Activated naive CD8-positive, alpha-beta T cell treated with anti-CD3 and anti-CD28 coated beads, Interleukin-2, amount 50 U/mL, for 16 hours (primary cell): ENCODE results near the gene NUFIP1.
"Not testable (repeated sequence)": the region's sequence is repeated elsewhere in the genome, so short reads cannot be mapped to it uniquely, and the experiment has no call there.

ENCODE experiments used
- DNase-seq: peaks from one replicate; pipeline ENCODE4 v3.0.0-alpha.2; 2020; ENCODE audit warnings: low read depth, low spot score

Gene NUFIP1

DNA sequence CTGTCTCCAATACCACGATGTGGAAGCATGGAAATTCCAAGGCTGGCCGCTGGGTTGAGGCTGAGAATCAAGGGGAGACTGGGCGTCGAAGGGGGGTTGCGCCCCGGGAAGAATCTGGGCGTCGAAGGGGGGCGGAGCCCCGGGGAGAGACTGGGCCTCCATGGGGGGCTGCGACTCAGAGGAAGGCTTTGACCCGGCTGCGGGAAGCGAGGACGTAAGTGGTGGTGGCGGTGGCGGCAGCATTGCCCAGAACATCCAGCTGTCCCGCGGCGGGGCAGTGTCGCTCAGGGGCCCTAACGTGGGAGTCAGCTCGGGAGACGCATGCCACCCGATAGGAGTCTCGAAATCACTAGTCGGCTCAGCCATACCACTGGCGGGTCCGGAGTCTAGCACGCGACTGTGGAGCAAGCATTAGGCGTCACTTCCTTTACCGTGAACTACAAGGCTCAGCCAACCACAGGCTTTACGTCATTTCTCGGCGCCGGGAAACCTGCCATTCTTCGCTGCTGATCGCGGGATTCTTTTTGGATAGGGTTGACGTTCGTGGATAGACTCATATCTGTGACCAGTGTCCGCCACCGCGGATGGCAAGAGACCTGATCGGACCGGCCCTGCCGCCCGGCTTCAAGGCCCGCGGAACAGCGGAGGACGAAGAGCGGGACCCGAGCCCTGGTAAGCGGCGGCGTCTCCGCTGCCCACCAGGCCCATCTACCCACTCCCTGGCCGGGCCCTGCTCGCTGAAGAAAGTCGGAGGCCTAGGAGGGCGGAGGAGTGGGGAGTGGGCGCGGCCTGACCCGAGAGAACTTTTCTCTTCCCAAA, at the start of gene NUFIP1, which contains the start of gene GPALPP1:
Gene NUFIP1, minus strand, starts transcription at position 401 of the 819 bp plus-strand sequence. Its CDS starts 35 bp downstream, at position 366.
Gene GPALPP1, plus strand, starts transcription at position 468 of the 819 bp plus-strand sequence. Its CDS starts 117 bp downstream, at position 585.
- DNase-seq: peak; percentile 84

DNA sequence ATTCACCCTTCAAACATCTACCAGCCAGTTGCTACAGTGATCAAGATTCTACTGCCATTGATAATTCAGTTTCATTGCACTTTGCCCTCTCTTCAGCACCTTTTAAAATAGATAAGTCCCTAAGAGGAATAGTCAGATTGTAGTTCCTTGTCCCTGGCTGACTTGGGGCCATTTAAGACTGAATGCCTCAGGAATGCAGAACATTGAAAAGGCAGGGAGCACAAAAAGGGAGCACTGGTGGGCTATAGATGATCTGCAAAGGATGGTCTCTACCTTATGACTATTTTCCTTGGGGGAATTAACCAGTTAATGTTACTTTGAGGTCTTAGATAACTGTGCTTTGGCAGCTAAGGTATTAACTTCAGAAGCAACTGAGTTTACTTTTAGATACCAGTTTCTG, 46.9 kb upstream of the NUFIP1 start:
- DNase-seq: no peak

DNA sequence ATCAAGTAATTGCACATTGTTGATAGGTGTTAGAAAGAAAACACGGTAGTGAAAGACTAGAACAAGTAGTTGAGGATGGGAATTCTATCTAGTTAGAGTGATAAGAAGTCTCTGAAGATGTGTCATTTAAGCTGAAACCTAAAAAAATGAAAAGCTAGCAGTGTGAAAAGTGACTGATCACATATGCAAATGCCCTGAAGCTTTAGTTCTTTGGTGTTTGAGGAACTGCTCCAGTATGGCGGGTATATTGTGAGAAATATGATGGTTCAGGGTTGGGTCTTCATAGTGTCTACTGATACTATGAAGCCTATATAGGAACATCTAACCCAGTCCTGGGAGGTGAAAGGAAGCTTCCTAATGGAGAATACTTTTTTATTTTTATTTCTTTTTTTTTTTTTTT, 45.1 kb upstream of the NUFIP1 start:
- no peak for DNase-seq

DNA sequence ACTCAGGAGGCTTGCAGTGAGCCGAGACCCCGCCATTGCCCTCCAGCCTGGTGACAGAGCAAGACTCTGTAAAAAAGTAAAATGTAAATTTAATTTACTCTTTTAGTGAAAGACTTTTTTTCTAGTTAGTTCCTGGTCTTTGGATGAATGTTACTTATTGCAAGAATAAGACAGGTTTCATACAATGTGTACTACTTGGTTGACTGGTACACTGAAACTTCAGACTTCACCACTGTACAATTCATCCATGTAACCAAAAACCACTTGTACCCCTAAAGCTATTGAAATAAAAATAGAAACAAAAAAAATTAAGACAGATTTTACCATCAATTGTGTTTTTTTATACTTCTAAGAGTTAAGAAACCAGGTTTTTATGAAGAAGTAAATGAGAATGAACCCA, 35.6 kb upstream of the NUFIP1 start:
- DNase-seq: no peak

DNA sequence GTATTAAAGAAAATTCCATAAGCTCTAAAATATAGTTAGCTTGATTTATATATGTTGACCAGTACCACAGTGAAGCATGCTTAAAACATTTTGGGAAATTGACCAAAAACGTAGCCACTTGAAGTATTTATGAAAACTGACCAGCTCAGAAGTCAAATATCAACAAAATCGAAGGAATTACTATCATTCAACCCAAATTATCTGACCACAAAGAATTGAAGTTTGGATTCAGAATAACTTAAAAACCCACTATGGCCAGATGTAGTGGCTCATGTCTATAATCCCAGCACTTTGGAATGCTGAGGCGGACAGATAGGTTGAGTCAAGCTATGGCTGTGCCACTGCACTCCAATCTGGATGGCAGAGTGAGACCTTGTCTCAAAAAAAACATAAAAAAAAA, 32.0 kb upstream of the NUFIP1 start:
- no peak for DNase-seq

DNA sequence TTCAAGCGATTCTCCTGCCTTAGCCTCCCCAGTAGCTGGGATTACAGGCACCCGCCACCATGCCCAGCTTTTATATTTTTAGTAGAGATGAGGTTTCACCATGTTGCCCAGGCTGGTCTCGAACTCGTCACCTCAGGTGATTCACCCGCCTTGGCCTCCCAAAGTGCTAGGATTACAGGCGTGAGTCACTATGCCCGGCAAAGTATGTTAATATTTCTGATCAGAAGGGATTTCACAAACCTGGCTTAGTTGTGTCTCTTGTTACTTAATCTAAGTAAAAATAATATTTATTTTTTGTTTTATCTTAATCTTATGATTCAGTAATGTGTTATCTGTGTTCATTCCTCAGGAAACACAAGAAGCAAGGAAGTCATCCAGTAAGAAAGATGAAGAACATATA, 30.7 kb upstream of the NUFIP1 start:
- not testable (repeated sequence) for DNase-seq

DNA sequence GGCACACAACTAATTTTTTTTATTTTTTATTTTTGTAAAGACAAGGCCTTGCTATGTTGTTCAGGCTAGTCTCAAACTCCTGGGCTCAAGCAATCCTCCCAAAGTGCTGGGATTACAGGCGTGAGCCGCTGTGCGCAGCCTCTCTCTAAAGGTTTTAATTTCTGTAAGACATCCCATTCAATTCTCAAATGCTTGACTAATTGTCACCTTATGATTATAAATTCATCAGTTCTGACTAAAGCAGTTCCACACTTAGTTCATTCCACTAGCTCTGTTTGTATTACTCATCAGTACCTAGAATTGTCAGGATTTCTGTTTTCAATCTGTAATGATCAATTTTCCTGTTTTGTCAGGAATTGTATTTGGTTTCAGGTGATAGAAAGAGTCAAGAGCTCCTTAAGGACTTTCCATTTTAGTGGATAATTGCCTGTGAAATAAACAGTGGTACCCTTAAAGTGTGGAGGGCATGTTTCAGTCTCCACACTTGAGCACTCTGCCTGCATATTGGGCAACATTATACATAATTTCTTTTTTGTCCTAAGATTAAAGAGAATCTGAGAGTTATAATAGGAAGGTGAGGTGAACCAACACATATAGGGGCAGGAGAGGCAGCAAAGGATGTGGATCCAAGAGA, 27.6 kb upstream of the NUFIP1 start:
- DNase-seq: no peak

DNA sequence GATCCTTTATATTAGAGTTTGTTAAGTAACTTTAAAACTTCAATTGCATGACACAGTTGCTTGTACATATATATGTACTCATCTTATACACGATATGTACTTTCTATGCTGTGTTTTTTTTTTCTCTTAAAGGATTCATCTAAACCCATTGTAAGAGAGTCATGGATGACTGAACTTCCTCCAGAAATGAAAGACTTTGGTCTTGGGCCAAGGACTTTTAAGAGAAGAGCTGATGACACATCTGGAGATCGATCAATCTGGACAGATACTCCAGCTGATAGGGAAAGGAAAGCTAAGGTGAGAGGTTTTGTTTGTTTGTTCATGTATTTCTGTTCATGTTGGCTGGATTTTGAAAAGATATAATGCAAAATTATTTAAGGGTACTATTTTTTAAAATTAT, 26.0 kb upstream of the NUFIP1 start:
- DNase-seq: no peak

DNA sequence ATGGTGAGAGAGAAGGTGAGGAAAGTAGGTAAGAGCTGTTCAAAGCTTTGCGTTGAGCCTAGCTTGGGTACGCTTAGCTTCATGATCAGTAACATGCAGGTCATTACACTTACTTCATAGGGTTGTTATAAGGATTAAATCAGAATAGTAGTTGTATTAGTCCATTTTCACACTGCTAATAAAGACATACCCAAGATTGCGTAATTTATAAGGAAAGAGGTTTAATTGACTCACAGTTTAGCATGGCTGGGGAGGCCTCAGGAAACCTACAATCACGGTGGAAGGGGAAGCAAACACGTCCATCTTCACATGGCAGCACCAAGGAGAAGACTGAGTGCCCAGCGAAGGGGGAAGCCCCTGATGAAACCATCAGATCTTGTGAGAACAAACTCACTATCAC, 21.9 kb upstream of the NUFIP1 start:
- DNase-seq: no peak

DNA sequence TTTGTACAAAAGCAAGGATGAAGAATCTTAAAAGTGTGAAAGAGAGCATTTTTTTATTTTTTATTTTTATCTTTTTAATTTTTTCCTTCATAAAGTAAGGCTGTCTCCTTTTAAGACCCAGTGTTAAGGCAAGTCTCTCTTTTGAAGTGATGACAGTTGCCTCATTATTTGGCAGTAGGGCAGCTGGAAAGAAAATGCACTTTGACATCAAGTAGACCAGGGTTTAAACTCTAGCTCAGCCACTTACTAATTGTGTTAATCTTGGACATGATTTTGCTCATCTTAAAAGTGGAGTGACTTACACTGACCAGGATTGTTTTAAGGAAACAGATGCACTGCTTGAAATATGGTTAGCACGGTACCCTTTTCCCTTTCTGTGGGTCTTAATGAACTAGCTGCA, 18.6 kb upstream of the NUFIP1 start:
- DNase-seq: no peak

DNA sequence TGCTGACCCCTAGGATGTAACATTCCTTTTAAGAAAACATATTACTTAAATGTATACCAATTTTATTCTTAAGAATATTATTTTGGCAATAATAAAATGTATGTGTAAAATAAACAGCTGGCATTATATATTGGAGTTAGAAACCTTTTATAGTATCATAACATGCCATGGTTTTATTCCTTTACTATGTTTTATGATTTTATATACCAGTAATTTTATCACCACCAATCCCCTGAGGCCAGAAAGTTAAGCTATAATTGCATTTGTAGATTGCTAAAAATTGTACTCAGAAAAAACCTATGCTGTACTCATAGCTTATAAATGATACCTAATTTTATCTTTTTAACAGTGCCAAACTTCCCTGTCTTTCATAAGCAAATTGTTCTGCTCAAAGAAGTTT, 18.0 kb upstream of the NUFIP1 start:
- DNase-seq: no peak

DNA sequence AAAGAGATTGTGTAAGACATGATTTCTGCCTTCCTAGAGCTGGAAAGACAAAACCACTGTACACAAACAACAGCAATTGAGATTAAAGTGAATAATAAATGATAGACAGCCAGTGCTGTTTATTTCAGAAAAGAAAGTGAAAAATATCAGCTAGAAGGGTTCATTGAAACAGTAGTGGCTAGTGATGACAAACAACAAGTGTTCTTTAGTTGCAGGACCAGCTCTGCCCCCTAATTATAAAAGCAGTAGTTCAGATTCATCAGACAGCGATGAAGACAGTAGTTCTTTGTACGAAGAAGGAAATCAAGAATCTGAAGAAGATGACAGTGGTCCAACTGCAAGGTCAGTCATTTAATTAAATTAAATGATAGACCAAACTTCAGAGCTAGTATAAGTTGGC, 14.8 kb upstream of the NUFIP1 start:
- no peak for DNase-seq

DNA sequence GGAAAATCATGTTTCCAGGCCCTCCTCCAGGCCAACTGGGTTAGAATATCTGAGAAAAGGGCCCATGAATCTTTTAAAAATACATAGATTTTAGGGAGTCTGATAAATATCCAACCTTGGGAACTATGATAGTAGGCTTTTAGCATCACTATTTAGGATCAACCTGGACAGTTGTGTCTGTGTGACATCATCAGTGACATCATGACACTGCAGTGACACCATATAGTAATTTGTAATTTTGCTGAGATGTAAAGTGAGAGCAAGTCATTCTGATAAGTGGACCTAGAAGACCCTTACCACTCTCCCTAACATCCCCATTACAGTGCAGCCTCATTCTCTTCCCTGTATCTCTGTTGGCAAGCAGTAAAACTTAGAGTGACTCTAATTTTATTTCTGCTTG, 14.1 kb upstream of the NUFIP1 start:
- no peak for DNase-seq

DNA sequence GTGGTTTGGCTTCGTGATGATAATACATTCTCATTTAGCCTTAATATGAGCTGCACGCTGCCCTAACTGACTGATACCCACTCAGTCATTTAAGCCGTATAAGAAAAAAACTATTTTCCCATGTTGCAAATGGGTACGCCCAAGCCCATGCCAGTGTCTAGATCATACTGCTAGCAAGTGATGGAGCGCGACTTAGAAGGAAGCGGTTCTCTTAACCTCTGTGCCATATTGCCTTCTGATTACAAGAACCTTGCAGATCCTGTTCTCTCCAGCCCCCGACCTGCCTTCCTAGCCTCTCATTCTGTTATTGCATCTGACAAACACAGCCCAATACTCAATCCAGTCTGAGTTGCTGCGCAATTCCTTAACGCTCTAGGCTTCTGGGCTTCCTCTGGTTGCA, 670 bp upstream of the NUFIP1 start:
- DNase-seq: no peak

DNA sequence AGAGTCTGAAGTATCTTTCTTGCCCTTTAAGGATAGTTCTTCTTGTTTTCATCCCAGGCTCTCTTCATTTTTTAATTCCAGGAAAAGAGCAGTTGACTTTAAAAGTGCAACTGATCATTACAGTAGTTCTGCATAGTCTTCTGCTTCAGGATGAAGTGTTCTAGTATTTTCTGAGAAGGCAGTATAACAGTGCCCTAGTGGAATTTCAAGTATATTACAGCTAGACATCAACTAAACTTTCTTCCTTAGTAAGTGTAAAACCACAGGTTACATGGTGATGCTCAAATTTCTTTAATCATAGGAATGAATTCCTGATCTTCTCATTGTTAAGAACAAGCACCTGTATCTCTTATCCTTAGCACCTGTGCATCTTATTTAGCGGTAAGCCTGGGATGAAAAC, 10.9 kb downstream of the NUFIP1 start:
- no peak for DNase-seq

DNA sequence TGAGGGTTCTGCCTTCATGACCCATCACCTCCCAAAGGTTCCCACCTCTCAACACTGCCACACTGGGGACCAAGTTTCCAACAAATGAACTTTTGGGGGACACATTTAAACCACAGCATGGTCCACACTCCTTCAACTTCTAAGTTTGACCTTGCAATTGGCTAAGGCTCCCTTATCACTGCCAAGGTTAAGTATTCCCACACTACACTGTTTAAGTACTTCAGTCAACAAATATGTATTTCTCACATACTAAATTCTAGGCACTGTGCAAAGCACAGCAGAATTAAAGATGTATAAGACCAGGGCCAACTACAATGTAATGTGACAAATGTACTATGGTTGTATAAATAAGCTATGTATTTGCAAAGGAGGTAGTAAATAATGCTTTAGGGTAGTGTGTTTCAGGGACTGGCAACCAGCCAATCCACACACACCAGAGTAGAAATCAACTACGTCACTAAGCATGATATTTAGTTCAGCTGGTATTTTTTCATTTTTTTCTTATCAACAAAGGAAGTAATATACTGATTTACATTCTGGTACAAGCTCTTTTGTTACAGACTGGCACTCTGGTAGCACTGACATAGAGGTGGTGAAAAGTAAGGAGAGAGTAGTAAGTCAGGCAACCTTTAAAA, 12.2 kb downstream of the NUFIP1 start:
- DNase-seq: no peak

DNA sequence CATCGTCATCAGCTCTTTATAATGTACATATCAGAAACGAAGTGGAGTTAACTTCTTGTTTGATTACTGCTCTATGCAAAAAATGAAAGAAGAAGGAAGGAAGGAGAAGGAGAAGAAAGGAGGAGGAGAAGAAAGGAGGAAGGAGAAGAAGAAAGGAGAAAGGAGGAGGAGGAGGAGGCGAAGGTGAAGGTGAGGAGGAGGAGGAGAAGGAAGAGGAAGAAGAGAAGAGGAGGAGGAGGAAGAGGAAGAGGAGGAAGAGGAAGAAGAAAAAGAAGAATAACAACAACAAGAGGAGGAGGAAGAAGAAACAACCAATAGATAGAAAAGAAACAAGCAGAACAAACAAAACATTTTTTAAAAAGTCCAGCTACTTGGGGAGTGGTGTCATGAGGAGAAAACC, 13.1 kb downstream of the NUFIP1 start:
- DNase-seq: no peak

DNA sequence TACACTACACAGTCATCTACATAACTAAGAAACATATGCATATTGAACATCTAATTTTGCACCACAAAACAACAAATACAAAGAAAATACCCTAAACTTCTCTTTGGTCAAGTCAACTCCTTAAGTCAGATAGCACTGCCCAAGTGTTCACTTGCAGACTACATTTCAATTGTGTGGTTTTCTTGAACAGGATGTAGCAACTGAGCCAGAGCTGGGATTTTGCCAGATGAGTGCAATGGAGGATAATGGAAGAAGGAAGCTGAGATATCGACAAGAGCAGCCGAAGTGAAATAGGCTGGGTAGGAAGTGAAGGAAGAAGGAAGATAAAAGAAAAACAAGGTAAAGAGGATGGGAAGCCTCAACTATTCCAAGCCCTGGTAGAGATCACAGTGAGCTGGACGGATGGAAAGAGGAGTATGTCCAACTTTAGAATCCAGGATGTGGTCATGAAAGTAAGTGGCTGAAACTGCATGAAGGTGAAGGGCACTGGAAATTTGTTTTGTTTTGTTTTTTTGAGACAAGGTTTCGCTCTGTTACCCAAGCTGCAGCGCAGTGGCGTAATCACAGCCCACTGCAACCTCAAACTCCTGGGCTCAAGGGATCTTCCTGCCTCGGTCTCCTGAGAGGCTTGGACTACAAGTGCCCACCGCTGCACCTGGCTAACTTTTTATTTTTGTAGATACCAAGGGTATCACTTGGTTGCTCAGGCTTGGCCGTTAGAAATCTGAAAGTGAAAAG, 15.0 kb downstream of the NUFIP1 start:
- DNase-seq: no peak

DNA sequence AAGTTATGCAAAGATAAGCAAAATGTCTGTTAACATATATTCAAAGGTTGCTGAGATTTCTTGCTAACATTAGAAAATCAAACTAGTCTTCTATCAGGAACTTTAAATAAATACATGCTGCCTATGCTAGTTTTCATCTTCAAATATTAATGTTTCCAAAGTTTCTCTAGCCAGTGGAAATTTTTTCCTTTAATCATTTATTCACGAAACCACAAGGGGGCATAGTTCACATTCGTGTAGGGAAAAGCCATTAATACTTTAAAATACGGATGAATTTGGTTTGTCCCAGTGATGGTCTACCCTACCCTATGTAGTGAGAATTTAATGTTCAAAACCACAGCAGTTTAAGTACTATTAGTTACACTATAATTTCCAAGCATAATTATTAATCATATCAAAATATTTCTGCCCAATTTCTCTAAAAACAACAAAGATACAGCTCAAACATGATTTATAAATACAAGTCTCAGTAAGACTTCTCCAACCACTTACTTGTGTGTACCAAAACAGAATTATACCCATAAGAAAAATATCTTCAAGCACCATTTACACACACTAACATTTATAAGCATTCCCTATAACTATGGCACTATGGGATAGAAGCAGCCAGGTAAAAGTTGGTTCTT, 16.2 kb downstream of the NUFIP1 start:
- DNase-seq: no peak

DNA sequence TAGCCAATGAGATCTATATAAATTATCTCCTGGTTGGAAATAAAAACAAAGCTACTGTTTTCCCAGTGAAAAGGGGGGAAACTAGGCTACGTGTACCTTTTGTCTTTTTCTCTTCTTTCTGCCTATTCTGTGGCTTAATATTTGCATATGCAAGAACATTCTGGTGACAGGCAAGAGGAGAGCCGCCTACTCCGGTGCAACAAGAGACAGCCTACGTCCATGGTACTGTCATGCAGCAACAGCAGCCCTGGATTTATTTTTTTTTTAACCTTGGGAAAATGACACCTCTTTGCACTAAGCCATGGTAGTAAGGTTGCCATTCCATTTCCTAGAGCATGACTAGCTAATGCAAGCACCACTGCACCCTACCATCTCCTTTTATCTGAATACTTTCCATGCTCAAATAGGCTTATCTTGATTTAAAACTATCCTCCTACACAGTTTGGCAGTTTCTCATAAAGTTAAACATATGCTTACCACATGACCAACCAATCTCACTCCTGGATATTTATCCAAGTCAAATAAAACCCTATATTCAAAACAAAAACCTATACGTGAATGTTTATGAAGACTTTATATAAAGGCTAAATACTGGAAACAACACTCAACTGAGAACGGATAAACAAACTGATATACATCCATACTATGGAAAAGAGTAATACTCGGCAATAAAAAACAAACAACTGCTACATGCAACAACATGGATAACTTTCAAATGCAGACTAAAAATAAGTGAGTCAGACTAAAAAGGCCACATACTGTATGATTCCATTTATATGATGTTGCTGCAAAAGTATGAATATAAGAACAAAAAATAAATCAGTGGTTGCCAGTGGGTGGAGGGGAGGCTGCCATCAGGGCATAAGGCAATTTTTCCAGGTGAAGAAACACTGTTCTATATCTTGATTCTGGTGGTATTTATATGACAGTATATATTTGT, 17.3 kb downstream of the NUFIP1 start:
- no peak for DNase-seq
